Ishikawa (cell line): Measurements from ENCODE around the gene CSHL1.

Experiments used
- CEBPB ChIP-seq: IDR thresholded peaks from 2 replicates; pipeline ENCODE4 v1.6.1; 2012
- EGR1 ChIP-seq: IDR thresholded peaks from 2 replicates; pipeline ENCODE4 v1.6.1; 2012
- EP300 ChIP-seq: IDR thresholded peaks from 2 replicates; pipeline ENCODE4 v1.6.1; 2012; ENCODE audit warnings: borderline replicate concordance
- FOXM1 ChIP-seq: IDR thresholded peaks from 2 replicates; pipeline ENCODE4 v1.6.1; 2012; ENCODE audit warnings: low read depth, borderline replicate concordance
- TAF1 ChIP-seq: IDR thresholded peaks from 2 replicates; pipeline ENCODE4 v1.6.1; 2012; ENCODE audit warnings: low read depth, mild to moderate bottlenecking
- TF ChIP-seq, protein P1 (sequence below): IDR thresholded peaks from 2 replicates; pipeline ENCODE4 v1.6.1; 2012
- TF ChIP-seq, protein P2 (sequence below): IDR thresholded peaks from 2 replicates; pipeline ENCODE4 v1.6.1; 2012; ENCODE audit warnings: low read depth, mild to moderate bottlenecking

DNA sequence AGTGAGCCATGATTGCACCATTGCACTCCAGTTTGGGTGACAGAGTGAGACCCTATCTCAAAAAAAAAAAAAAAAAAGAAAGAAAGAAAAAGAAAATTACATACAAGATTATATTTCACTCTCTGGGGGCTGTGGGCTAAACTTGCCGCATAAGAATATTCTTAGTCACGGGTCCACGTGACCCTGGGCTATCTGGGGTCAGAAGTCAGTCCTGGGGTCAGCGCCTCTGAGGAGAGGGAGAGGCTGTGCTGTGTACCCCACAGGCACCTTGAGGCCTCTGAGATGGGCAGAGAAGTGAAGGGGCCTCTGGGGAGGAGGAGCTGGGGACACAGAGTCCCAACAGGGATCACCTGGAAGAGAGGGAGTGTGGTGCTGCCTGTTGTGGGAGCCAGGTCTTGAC lies 26.9 kb upstream of the CSHL1 start:
- TF ChIP-seq, protein P1, sequence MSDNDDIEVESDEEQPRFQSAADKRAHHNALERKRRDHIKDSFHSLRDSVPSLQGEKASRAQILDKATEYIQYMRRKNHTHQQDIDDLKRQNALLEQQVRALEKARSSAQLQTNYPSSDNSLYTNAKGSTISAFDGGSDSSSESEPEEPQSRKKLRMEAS: no peak
- no peak for TF ChIP-seq EP300
- TF ChIP-seq, protein P2, sequence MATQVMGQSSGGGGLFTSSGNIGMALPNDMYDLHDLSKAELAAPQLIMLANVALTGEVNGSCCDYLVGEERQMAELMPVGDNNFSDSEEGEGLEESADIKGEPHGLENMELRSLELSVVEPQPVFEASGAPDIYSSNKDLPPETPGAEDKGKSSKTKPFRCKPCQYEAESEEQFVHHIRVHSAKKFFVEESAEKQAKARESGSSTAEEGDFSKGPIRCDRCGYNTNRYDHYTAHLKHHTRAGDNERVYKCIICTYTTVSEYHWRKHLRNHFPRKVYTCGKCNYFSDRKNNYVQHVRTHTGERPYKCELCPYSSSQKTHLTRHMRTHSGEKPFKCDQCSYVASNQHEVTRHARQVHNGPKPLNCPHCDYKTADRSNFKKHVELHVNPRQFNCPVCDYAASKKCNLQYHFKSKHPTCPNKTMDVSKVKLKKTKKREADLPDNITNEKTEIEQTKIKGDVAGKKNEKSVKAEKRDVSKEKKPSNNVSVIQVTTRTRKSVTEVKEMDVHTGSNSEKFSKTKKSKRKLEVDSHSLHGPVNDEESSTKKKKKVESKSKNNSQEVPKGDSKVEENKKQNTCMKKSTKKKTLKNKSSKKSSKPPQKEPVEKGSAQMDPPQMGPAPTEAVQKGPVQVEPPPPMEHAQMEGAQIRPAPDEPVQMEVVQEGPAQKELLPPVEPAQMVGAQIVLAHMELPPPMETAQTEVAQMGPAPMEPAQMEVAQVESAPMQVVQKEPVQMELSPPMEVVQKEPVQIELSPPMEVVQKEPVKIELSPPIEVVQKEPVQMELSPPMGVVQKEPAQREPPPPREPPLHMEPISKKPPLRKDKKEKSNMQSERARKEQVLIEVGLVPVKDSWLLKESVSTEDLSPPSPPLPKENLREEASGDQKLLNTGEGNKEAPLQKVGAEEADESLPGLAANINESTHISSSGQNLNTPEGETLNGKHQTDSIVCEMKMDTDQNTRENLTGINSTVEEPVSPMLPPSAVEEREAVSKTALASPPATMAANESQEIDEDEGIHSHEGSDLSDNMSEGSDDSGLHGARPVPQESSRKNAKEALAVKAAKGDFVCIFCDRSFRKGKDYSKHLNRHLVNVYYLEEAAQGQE: no peak
- no peak for TF ChIP-seq CEBPB
- TF ChIP-seq FOXM1: no peak
- TF ChIP-seq TAF1: no peak
- TF ChIP-seq EGR1: no peak
